ENCODE measurements around the gene CLDN5. TPM values are rescaled to one million over a fixed set of nuclear protein-coding genes. Genes with fewer than 3 reads are reported as not detected.
A peak's percentile ranks its signal among the peaks of the same experiment; 100 is the strongest.
"Not testable (repeated sequence)": the region's sequence is repeated elsewhere in the genome, so short reads cannot be mapped to it uniquely, and the experiment has no call there.

CLDN5 gene
- total RNA-seq, 3 donors from 2014 or later: 65.0 to 301 (median 65.1) TPM

GRCh38 chr22:19554834-19555404 lies 30.7 kb upstream of the CLDN5 start:
- DNase-seq (ENCODE audit: low spot score in 2 of 2): peak in 1 of 2 donors; percentile 65
- Histone ChIP-seq H3K4me3 (no peak overlapping the region), H3K27ac (peak overlapping the region; percentile 10 to 19), H3K4me1 (no peaks in the 10 kb centered on the region), H3K9me3 (peaks cover 0 to 6% of the 10 kb centered on the region in 2 donors), H3K27me3 (no peaks in the 10 kb centered on the region), H3K36me3 (no peaks in the 10 kb centered on the region)
- intact Hi-C loops (cut with DNase I; ENCODE audit: low total_unique reads): no loop called here
- TF ChIP-seq POLR2A (IDR thresholded peaks at IDR 0.05) (no peak), POLR2AphosphoS5 (IDR thresholded peaks at IDR 0.05) (no peak), CTCF (IDR thresholded peaks at IDR 0.05) (no peak)

- no peaks in the 10 kb centered on the region for H3K27me3 ChIP-seq
- TF ChIP-seq CTCF (IDR thresholded peaks at IDR 0.05) (no peak), POLR2AphosphoS5 (IDR thresholded peaks at IDR 0.05) (no peak), POLR2A (IDR thresholded peaks at IDR 0.05) (no peak)
- no peak overlapping the region for H3K4me3 ChIP-seq
- H3K9me3 ChIP-seq: peaks cover 0 to 6% of the 10 kb centered on the region in 2 donors
- no peaks in the 10 kb centered on the region for H3K36me3 ChIP-seq
- no peaks in the 10 kb centered on the region for H3K4me1 ChIP-seq
- no peak overlapping the region for H3K27ac ChIP-seq
- DNase-seq (ENCODE audit: low spot score in 2 of 2): no peak
- intact Hi-C loops (cut with DNase I; ENCODE audit: low total_unique reads): no loop called here
Observed at GRCh38 chr22:19553201-19553600, 29.0 kb upstream of the CLDN5 start.

GRCh38 chr22:19550382-19550781 lies 26.2 kb upstream of the CLDN5 start:
- TF ChIP-seq POLR2AphosphoS5 (IDR thresholded peaks at IDR 0.05): no peak
- no peak for TF ChIP-seq POLR2A (IDR thresholded peaks at IDR 0.05)
- TF ChIP-seq CTCF (IDR thresholded peaks at IDR 0.05): no peak
- Histone ChIP-seq H3K4me3 (no peak overlapping the region), H3K27me3 (no peaks in the 10 kb centered on the region), H3K27ac (no peak overlapping the region), H3K36me3 (no peaks in the 10 kb centered on the region), H3K4me1 (no peaks in the 10 kb centered on the region), H3K9me3 (peaks cover 0 to 6% of the 10 kb centered on the region in 2 donors)
- intact Hi-C loops (cut with DNase I; ENCODE audit: low total_unique reads): no loop called here
- no peak for DNase-seq (ENCODE audit: low spot score in 2 of 2)

- H3K27ac ChIP-seq: no peak overlapping the region
- H3K4me3 ChIP-seq: no peak overlapping the region
- H3K4me1 ChIP-seq: no peaks in the 10 kb centered on the region
- peaks cover 0 to 6% of the 10 kb centered on the region in 2 donors for H3K9me3 ChIP-seq
- no peak for TF ChIP-seq POLR2A (IDR thresholded peaks at IDR 0.05)
- TF ChIP-seq CTCF (IDR thresholded peaks at IDR 0.05): no peak
- TF ChIP-seq POLR2AphosphoS5 (IDR thresholded peaks at IDR 0.05): no peak
- no peak for DNase-seq (ENCODE audit: low spot score in 2 of 2)
- intact Hi-C loops (cut with DNase I; ENCODE audit: low total_unique reads): no loop called here
- H3K27me3 ChIP-seq: no peaks in the 10 kb centered on the region
- no peaks in the 10 kb centered on the region for H3K36me3 ChIP-seq
Observed at GRCh38 chr22:19549428-19549827, 25.2 kb upstream of the CLDN5 start.

- DNase-seq (ENCODE audit: low spot score in 2 of 2): no peak
- intact Hi-C loops (cut with DNase I; ENCODE audit: low total_unique reads): no loop called here
- Histone ChIP-seq H3K27me3 (no peaks in the 10 kb centered on the region), H3K4me3 (no peak overlapping the region), H3K27ac (no peak overlapping the region), H3K4me1 (no peaks in the 10 kb centered on the region), H3K9me3 (peaks cover 0 to 6% of the 10 kb centered on the region in 2 donors), H3K36me3 (no peaks in the 10 kb centered on the region)
- TF ChIP-seq POLR2AphosphoS5 (IDR thresholded peaks at IDR 0.05) (no peak), CTCF (IDR thresholded peaks at IDR 0.05) (no peak), POLR2A (IDR thresholded peaks at IDR 0.05) (no peak)
Observed at GRCh38 chr22:19548964-19549363, 24.8 kb upstream of the CLDN5 start.

GRCh38 chr22:19548427-19548826 lies 24.2 kb upstream of the CLDN5 start:
- H3K4me1 ChIP-seq; H3K4me3 ChIP-seq; H3K27ac ChIP-seq; DNase-seq (ENCODE audit: low spot score in 2 of 2); H3K9me3 ChIP-seq; intact Hi-C loops (cut with DNase I; ENCODE audit: low total_unique reads); H3K36me3 ChIP-seq; H3K27me3 ChIP-seq: not testable (repeated sequence)
